H9 (cell line): Measurements from ENCODE around the gene MOSMO. TPM values are rescaled to one million over a fixed set of nuclear protein-coding genes. Genes with fewer than 3 reads are reported as not detected.

ENCODE experiments used
- DNase-seq: peaks from one replicate; pipeline ENCODE4 v3.0.0-alpha.2; 2017
- H2AFZ ChIP-seq: one replicate; pipeline ENCODE4 v1.6.1; 2013; ENCODE audit warnings: mild to moderate bottlenecking, low read length, control low read depth, moderate library complexity
- H2AK5ac ChIP-seq: 2 replicates; pipeline ENCODE4 v1.6.1; 2013; ENCODE audit warnings: low read length, control low read depth, mixed read lengths; ENCODE audit not compliant: insufficient read length
- H2BK120ac ChIP-seq: one replicate; pipeline ENCODE4 v1.6.1; 2013; ENCODE audit warnings: low read depth, mild to moderate bottlenecking, low read length, control low read depth, inconsistent platforms; ENCODE audit not compliant: poor library complexity, severe bottlenecking
- H2BK12ac ChIP-seq: 2 replicates; pipeline ENCODE4 v1.6.1; 2013; ENCODE audit warnings: low read length, control low read depth, mixed read lengths, low read depth; ENCODE audit not compliant: insufficient read length
- H2BK15ac ChIP-seq: 2 replicates; pipeline ENCODE4 v1.6.1; 2013; ENCODE audit warnings: low read depth, low read length, control low read depth
- H2BK20ac ChIP-seq: one replicate; pipeline ENCODE4 v1.6.1; 2013; ENCODE audit warnings: low read depth, mild to moderate bottlenecking, low read length, control low read depth, inconsistent platforms; ENCODE audit not compliant: poor library complexity, severe bottlenecking
- H2BK5ac ChIP-seq: 2 replicates; pipeline ENCODE4 v1.6.1; 2013; ENCODE audit warnings: low read length, control low read depth, mixed read lengths; ENCODE audit not compliant: insufficient read length
- H3K14ac ChIP-seq: 2 replicates; pipeline ENCODE4 v1.6.1; 2013; ENCODE audit warnings: low read length, control low read depth; ENCODE audit not compliant: insufficient read depth
- H3K18ac ChIP-seq: 2 replicates; pipeline ENCODE4 v1.6.1; 2013; ENCODE audit warnings: low read depth, mild to moderate bottlenecking, mixed read lengths, low read length, control low read depth; ENCODE audit not compliant: insufficient read length
- H3K23ac ChIP-seq: 2 replicates; pipeline ENCODE4 v1.6.1; 2013; ENCODE audit warnings: low read length, control low read depth, mixed read lengths, low read depth; ENCODE audit not compliant: insufficient read length
- H3K23me2 ChIP-seq: 2 replicates; pipeline ENCODE4 v1.6.1; 2013; ENCODE audit warnings: low read depth, mild to moderate bottlenecking, mixed read lengths, low read length, control low read depth; ENCODE audit not compliant: insufficient read length, poor library complexity, severe bottlenecking
- H3K27ac ChIP-seq: 2 replicates; pipeline ENCODE4 v1.5.1; 2013; ENCODE audit warnings: low read length, control low read depth, mixed read lengths, low read depth; ENCODE audit not compliant: insufficient read length
- H3K27me3 ChIP-seq: 2 replicates; pipeline ENCODE4 v1.6.1; 2013; ENCODE audit warnings: low read length, control low read depth, inconsistent platforms; ENCODE audit not compliant: insufficient read depth
- H3K4ac ChIP-seq: 2 replicates; pipeline ENCODE4 v1.6.1; 2013; ENCODE audit warnings: low read depth, mild to moderate bottlenecking, control low read depth, inconsistent platforms, low read length, moderate library complexity
- H3K4me1 ChIP-seq: 2 replicates; pipeline ENCODE4 v1.6.1; 2013; ENCODE audit warnings: low read length, control low read depth, inconsistent platforms; ENCODE audit not compliant: insufficient read depth
- H3K4me2 ChIP-seq: 2 replicates; pipeline ENCODE4 v1.6.1; 2013; ENCODE audit warnings: low read length, control low read depth, mixed read lengths; ENCODE audit not compliant: insufficient read length, insufficient read depth
- H3K56ac ChIP-seq: 2 replicates; pipeline ENCODE4 v1.6.1; 2013; ENCODE audit warnings: low read depth, mild to moderate bottlenecking, mixed read lengths, low read length, control low read depth; ENCODE audit not compliant: insufficient read length
- H3K79me1 ChIP-seq: 2 replicates; pipeline ENCODE4 v1.6.1; 2013; ENCODE audit warnings: low read depth, mild to moderate bottlenecking, moderate library complexity, low read length, control low read depth, inconsistent platforms; ENCODE audit not compliant: insufficient read depth, poor library complexity, severe bottlenecking
- H3K79me2 ChIP-seq: 2 replicates; pipeline ENCODE4 v1.6.1; 2013; ENCODE audit warnings: low read length, control low read depth, inconsistent platforms; ENCODE audit not compliant: insufficient read depth
- H3K9ac ChIP-seq: 2 replicates; pipeline ENCODE4 v1.6.1; 2013; ENCODE audit warnings: low read length, control low read depth, mixed read lengths; ENCODE audit not compliant: insufficient read length; ENCODE audit errors: extremely low read depth
- H3K9me3 ChIP-seq: one replicate; pipeline ENCODE4 v1.6.1; 2013; ENCODE audit warnings: low read depth, low read length, inconsistent platforms; ENCODE audit not compliant: control insufficient read depth
- H3T11ph ChIP-seq: one replicate; pipeline ENCODE4 v1.6.1; 2013; ENCODE audit warnings: mild to moderate bottlenecking, low read length, control low read depth, inconsistent platforms
- H4K20me1 ChIP-seq: one replicate; pipeline ENCODE4 v1.6.1; 2013; ENCODE audit not compliant: control insufficient read depth, insufficient read length, insufficient read depth
- H4K5ac ChIP-seq: 2 replicates; pipeline ENCODE4 v1.6.1; 2013; ENCODE audit warnings: low read depth, mild to moderate bottlenecking, mixed read lengths, low read length, control low read depth; ENCODE audit not compliant: insufficient read length
- H4K8ac ChIP-seq: replicated peaks from 2 replicates; pipeline ENCODE4 v1.6.1; 2013; ENCODE audit warnings: low read length, control low read depth, mixed read lengths, low read depth; ENCODE audit not compliant: insufficient read length
- H4K91ac ChIP-seq: 2 replicates; pipeline ENCODE4 v1.6.1; 2013; ENCODE audit warnings: low read depth, mild to moderate bottlenecking, moderate library complexity, mixed read lengths, low read length, control low read depth; ENCODE audit not compliant: insufficient read length
- H3K27ac Mint-ChIP-seq, 3 experiments: 2 replicates in 2 of 3; 3 replicates in 1 of 3; pipeline ENCODE4 v1.8.0; 2020 to 2021; ENCODE audit warnings: mixed read lengths in 3 of 3, mild to moderate bottlenecking in 1 of 3, moderate library complexity in 1 of 3
- H3K27me3 Mint-ChIP-seq: 2 replicates; pipeline ENCODE4 v1.8.0; 2021; ENCODE audit warnings: low read depth, mild to moderate bottlenecking, moderate library complexity, mixed read lengths
- H3K36me3 Mint-ChIP-seq, 3 experiments: 2 replicates in 2 of 3; 3 replicates in 1 of 3; pipeline ENCODE4 v1.8.0; 2020 to 2021; ENCODE audit warnings: low read depth in 3 of 3, mixed read lengths in 3 of 3; ENCODE audit not compliant: insufficient read depth in 1 of 3
- H3K4me1 Mint-ChIP-seq, 2 experiments: 2 replicates each; pipeline ENCODE4 v1.8.0; 2020; ENCODE audit warnings: mixed read lengths in 2 of 2
- H3K4me3 Mint-ChIP-seq, 2 experiments: 2 replicates in 1 of 2; 3 replicates in 1 of 2; pipeline ENCODE4 v1.8.0; 2020 to 2021; ENCODE audit warnings: mild to moderate bottlenecking in 2 of 2, mixed read lengths in 2 of 2, moderate library complexity in 1 of 2
- H3K9me3 Mint-ChIP-seq, 2 experiments: 2 replicates in 1 of 2; 3 replicates in 1 of 2; pipeline ENCODE4 v1.8.0; 2020; ENCODE audit warnings: mild to moderate bottlenecking in 2 of 2, mixed read lengths in 2 of 2, moderate library complexity in 1 of 2
- WGBS: extraction: QIAGEN DNeasy Blood & Tissue Kit; methylation state at CpG from one replicate; pipeline ENCODE4 v1.1.7; 2013; ENCODE audit warnings: missing lambda C conversion rate, low lambda C conversion rate, mixed read lengths; ENCODE audit not compliant: insufficient read length; ENCODE audit errors: extremely low coverage; 5-methylcytosine and 5-hydroxymethylcytosine counted together
- total RNA-seq: library from RNA; stranded (reverse); gene quantifications from 2 replicates; pipeline ENCODE4 v1.2.1, GENCODE V29; 2021
- TF ChIP-seq, protein P1 (sequence below): fragments of 200-600 bp; sonication (generic); conservative IDR thresholded peaks from 3 replicates; pipeline ENCODE4 v1.8.0; 2021; ENCODE audit warnings: antibody characterized with exemption, mild to moderate bottlenecking

MOSMO gene
- total RNA-seq, 1 experiment from 2014 or later = 13.5 TPM

DNA sequence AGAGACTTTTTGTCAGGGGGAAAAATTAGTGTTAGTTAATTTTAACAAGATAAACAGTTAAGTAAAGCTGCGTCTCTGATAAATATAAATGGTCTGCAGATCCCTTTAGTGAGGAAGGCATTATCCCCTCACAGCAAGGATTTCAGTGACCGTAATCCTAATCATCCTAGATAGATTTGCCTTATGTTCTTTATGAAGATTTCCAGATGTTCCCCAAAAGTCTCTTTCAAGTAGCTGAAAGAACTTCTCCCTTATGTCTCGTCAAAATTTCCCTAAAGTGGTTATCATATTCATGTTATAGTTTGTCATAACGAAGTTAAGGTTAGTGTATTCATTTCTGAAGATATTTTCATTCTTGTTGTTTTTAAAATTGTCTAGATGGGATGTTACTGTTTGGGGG is 5.6 kb downstream of the MOSMO start:
- no CpG with 5 or more reads among the region's 4 CpGs for WGBS
- no peaks in the 10 kb centered on the region for H3K27me3 ChIP-seq

More for the DNA sequence above, 5.6 kb downstream of the MOSMO start:
- Mint-ChIP-seq H3K4me1 (peaks cover 5 to 8% of the 10 kb centered on the region in 2 experiments), H3K9me3 (no peaks in the 10 kb centered on the region), H3K27ac (no peak overlapping the region), H3K27me3 (no peaks in the 10 kb centered on the region), H3K36me3 (no peaks in the 10 kb centered on the region), H3K4me3 (no peak overlapping the region)
- H4K5ac ChIP-seq = no peak overlapping the region
- H2AK5ac ChIP-seq = no peak overlapping the region
- H3K4me2 ChIP-seq = no peak overlapping the region
- H3K79me1 ChIP-seq = no peaks in the 10 kb centered on the region
- H3K9me3 ChIP-seq = no peaks in the 10 kb centered on the region
- H3K56ac ChIP-seq = no peak overlapping the region
- no peak overlapping the region for H2BK12ac ChIP-seq
- no peak overlapping the region for H4K91ac ChIP-seq
- DNase-seq = no peak
- H3K18ac ChIP-seq = no peak overlapping the region
- no peaks in the 10 kb centered on the region for H4K20me1 ChIP-seq
- no peak overlapping the region for H2AFZ ChIP-seq
- no peak overlapping the region for H2BK5ac ChIP-seq
- H2BK120ac ChIP-seq = no peak overlapping the region
- H2BK20ac ChIP-seq = no peak overlapping the region
- no peak overlapping the region for H3T11ph ChIP-seq
- H3K9ac ChIP-seq = no peak overlapping the region
- peaks cover 8% of the 10 kb centered on the region for H3K23me2 ChIP-seq
- H3K27ac ChIP-seq = no peak overlapping the region
- H3K79me2 ChIP-seq = peaks cover 3% of the 10 kb centered on the region; the same call in 1 of the 2 replicates
- no peak overlapping the region for H3K14ac ChIP-seq
- H2BK15ac ChIP-seq = no peak overlapping the region
- H3K23ac ChIP-seq = no peak overlapping the region
- H3K4me1 ChIP-seq = no peaks in the 10 kb centered on the region
- no peak overlapping the region for H4K8ac ChIP-seq
- H3K4ac ChIP-seq = no peak overlapping the region
- TF ChIP-seq, protein P1, sequence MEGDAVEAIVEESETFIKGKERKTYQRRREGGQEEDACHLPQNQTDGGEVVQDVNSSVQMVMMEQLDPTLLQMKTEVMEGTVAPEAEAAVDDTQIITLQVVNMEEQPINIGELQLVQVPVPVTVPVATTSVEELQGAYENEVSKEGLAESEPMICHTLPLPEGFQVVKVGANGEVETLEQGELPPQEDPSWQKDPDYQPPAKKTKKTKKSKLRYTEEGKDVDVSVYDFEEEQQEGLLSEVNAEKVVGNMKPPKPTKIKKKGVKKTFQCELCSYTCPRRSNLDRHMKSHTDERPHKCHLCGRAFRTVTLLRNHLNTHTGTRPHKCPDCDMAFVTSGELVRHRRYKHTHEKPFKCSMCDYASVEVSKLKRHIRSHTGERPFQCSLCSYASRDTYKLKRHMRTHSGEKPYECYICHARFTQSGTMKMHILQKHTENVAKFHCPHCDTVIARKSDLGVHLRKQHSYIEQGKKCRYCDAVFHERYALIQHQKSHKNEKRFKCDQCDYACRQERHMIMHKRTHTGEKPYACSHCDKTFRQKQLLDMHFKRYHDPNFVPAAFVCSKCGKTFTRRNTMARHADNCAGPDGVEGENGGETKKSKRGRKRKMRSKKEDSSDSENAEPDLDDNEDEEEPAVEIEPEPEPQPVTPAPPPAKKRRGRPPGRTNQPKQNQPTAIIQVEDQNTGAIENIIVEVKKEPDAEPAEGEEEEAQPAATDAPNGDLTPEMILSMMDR = no peak
